Dermis microvascular lymphatic vessel endothelial cell (primary cell): ENCODE results near the gene KIF25. TPM values are rescaled to one million over a fixed set of nuclear protein-coding genes. Genes with fewer than 3 reads are reported as not detected.

Experiments
- DNase-seq, 2 donors: peaks; one replicate each; pipeline versions ENCODE4 v3.0.0 to v3.0.0-alpha.2; 2010; ENCODE audit warnings: low read depth in 2 of 2
- total RNA-seq: library from RNA; depleted of rRNA; stranded (reverse); fragments of >200 nt; gene quantifications from 2 replicates; pipeline ENCODE4 v1.2.1, GENCODE V29; 2014

Gene KIF25, protein sequence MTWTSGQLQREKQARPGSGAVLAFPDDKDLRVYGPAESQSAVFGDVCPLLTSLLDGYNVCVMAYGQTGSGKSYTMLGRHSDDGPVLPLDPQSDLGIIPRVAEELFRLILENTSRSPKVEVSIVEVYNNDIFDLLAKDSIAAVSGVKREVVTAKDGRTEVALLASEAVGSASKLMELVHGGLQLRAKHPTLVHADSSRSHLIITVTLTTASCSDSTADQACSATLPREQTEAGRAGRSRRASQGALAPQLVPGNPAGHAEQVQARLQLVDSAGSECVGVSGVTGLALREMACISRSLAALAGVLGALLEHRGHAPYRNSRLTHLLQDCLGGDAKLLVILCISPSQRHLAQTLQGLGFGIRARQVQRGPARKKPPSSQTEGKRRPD
- under 0.01 TPM in 1 of 2 replicates, not detected in the other for total RNA-seq

DNA sequence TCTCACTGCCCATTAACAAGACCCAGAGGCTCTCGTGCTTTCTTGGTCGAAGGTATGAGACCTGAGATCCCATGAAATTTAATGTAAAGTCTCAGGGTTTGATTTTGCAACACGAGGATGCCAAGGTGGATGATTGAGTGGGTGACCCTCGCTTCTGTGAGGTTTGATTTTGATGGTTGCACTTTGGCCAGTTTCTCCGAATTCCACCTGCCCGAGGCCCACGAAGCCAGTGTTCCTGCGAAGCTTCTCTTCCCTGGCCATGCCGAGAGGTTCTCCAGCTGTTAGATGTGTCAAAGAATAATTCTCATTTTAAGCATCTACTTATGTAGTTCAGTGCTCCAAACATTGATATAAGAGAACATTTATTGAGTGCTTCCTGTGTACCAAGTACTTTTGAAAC lies at the start of gene KIF25:
KIF25 (plus strand) TSS at position 30 of the 400 bp plus-strand sequence. CDS start 31,915 bp downstream, outside the sequence.
- DNase-seq = no peak

DNA sequence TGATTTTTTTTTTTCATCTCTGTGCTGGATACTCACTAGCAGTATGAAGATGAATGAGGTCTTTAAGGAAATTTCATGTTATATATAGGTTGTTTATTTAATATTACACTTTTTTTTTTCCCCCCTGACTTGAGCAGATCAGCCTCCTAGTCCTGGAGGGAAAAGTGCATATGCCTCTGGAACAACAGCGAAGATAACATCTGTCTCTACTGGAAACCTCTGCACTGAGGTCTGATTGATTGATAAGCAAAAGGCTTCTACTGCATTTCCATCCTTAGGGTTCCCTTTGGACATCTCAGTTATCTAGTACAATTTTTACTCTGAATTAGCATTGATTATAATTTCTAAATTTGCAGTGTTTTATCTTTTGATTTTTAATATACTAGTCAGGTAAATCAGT lies 49.8 kb upstream of the KIF25 start:
- DNase-seq = no peak

DNA sequence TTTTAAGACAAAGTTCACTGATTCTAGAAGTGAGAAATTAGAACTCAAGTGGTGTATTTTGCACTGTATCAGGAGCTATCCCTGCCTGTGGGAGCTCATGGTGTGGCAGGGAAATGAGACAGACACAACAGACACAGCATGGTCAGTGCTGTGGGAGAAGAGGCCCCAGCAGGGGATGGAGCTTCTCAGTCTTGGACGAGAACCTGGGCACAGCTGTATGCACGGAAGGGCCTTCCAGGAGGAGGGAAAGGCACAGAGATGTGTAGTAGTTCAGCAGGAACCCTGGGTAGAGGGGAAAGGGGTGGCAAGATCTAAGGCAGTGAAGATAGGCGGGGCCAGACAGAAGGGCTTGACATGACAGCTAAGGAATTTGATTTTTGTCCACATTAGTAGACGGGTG lies 48.8 kb upstream of the KIF25 start:
- DNase-seq = no peak

DNA sequence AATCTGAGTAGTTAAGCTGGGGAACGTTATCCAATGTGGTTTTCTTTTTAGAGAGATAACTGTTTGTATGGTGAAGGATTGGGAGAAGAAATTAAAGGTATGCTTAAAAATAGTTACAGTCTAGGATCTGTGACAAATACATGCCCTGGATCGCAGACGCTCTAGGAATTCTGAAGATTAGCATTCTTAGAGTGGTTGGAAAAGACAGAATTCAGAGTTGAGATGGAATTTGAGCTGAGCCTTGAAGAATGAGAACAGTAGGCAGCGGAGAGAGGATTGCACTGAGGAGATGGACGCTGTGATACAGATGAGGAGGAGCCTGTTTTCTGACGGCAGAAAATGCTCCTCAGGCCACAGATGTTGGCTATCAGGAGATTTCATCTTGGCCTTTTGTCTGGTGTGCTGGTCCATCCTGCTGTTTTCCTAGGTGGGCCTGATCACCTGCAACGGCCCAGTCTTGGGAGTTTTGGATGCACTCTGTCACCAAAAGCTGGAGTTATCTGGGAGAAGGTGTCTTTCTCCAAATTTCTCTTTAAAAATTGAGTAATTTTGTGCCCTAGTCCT lies 48.3 kb upstream of the KIF25 start:
- DNase-seq = no peak

DNA sequence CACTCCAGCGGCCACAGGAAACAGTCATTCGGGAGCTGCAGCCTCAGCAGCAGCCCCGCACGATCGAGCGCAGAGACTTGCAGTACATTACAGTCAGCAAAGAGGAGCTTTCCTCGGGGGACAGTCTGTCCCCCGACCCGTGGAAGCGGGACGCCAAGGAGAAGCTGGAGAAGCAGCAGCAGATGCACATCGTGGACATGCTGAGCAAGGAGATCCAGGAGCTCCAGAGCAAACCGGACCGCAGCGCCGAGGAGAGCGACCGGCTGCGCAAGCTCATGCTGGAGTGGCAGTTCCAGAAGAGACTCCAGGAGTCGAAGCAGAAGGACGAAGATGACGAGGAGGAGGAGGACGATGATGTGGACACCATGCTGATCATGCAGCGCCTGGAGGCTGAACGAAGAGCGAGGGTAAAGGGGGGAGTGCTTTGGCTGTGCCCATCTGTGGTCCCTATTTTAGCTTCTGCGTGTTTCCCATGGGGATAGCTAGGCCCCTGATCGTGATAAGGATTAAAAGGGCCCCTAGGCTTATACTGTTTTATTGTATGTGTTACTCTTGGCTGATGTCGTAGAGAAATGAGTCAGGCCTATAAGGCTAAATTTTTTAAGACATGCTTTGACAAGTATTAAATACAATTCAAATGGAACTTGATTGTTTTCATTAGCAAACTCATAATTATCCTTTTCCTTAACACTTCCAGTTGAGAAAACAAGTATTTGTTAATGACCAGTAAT lies 45.5 kb upstream of the KIF25 start:
- DNase-seq = no peak

DNA sequence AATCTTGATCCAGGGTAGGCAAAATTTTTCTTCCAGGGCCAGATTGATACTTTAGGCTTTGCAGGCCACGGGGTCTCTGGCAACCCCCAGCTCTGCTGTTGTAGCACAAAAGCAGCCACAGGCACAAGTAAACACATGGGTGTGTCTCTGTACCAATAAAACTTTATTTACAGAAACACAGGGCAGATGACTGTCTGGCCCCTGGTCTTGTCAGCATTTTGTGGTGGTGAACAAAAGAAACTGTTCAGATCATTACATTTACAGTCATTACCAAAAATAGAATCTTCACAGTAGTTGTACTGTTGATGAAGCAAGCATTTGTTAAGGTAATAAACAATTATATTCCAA lies 45.0 kb upstream of the KIF25 start:
- DNase-seq = no peak

DNA sequence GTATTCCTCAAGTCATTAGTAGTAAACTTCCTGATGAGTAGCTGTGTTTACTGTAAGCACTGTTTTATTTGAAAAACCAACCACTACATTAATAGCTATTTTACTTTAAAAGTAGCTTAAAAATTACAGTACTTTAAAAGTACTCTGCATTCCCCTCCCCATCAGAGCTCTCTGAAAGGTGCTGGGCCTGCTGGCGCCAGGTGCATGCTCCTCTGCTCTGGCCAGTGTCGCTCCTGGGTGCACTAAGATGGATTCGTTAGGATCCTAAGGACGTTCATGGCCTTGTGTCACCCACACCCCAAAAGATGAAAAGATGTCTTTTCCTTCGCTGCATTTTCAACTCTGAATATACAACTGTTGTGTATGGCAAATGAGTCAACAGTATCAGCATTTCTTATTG lies 43.9 kb upstream of the KIF25 start:
- no peak for DNase-seq

DNA sequence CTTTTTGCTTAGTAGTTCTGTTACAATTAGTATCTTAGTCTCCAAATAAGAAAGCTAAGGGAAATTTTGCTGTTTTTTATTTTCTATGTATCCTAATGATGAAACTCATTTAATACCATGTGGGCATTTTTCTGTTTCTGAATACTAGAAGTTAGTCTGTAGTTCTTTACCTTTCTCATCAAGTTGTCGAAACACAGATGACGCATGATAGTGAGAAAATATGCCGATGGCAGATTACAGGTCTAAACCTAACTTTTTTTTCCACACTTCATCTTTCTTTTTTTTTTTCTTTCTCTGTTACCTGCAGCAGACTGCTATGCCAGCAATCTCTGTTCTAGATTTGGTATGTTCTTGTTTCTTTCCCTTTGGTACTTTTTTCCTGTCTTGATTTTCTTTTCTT lies 43.3 kb upstream of the KIF25 start:
- no peak for DNase-seq

DNA sequence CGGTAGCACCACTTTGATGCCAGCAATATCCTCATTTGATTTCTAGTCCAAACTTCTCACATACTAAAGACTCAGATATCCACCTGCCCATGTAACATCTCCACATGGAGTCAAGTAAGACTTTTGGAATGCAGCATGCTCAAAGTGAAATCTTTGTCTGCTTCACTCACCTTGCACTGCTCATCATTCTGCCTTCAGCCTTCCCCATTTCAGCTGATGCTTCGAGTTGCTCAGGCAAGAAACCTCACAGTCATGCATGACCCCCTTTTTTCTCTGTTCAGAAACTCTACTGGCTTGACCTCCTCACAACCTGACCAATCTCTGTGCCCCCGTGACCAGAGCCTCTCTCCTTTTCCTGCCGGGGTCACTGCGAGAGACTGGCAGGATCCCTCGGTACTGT lies 41.0 kb upstream of the KIF25 start:
- no peak for DNase-seq

DNA sequence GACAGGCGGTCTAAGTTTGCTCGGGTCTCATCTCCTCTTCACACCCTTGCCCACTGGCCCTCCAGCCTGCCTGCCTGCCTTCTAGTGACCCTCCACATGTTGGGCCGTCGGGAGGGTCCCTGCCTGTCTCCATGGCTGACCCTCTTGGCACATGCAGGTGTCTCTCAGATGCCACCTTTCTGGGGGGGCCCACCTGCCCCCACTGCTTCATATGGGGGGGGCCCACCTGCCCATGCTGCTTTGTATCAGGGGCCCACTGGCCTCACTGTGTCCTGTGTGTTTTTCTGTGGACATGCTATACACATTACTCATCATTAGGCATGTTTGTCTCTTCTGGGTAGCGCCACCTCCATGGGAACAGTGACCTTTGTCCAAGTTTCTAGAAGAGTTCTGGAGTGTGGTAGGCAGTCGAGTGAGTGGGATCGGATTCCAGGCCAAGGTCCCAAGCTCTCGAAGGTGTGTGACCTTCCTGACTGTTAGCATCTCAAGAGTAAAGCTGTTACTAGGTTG lies 40.4 kb upstream of the KIF25 start:
- DNase-seq = no peak

DNA sequence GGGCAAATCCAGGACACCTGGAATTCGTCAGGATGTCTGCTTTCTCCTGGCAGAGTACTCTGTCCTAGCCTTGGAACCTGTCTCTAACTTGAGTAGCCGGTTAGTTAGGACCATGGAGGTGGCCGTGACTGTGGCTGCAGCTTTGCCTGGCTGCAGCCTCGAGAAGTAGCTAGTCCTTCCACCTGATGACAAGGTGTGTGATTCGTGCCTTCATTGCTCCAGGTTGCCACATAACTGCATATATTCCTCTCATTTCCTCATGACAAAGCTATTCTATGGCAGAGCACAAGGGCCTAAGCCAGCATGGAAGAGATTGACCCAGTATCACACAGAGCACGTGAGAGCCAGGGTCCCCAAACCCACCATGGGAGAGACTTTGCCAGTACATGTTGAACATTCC lies 39.8 kb upstream of the KIF25 start:
- DNase-seq = no peak

DNA sequence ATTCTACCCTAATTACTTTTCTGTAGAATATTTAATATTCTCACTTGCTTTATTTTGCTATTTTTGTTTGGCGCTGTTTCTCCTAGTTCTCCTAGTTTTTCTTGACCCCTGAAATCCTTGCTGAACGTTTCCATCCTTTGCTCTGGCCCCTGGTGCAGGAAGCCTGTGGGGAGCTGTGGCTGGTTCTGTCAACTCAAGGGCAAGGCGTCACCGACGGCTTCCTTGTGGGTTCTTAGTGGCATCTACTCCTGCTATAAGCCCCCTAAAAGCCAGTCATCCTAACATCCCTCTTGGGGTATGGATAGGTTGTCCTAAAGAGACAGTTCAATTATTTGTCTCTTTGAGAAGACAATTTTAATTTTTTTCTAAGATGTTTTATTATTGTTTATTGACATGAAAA lies 36.9 kb upstream of the KIF25 start:
- no peak for DNase-seq

DNA sequence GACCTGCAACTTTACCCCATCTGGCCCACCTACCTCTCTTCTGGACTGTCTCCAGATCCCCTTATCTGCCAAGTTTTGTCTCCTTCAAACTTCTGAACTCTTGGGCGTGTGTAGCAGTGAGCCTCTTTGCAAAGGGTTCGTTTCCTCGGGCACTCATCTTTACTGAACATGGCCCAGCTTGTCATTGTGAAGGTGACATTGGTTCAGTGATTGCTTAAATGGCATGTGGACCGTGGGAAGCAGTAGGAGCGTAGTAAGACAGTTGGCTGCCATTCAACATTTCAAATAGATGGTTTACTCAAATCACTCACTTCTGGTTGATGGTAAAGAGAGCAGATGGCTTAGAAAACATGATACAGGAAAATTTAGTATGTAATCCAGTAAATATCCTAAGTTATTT lies 34.8 kb upstream of the KIF25 start:
- DNase-seq = no peak

DNA sequence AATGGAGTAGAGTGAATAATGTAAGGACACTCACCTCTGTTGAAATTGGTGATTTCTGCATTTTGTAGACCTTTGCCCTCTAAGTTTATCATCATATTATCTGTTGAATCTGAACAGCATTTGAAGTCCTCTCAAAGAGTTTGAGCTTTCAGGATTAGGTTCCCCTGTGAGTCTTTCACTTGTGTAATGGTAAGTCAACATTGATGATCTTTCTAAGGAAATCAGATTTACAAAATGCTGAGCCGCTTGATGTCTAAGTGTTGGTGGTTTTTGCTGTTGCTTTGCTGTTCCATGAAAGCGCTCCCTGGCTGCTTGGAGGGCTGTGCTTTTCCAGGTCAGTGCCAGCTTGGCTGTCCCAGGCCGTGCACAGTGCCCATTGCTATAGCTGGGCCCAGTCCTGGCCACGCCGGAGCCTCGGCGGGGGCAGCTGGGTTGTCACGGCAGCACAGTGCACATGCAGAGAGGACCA lies 33.8 kb upstream of the KIF25 start:
- DNase-seq = no peak

DNA sequence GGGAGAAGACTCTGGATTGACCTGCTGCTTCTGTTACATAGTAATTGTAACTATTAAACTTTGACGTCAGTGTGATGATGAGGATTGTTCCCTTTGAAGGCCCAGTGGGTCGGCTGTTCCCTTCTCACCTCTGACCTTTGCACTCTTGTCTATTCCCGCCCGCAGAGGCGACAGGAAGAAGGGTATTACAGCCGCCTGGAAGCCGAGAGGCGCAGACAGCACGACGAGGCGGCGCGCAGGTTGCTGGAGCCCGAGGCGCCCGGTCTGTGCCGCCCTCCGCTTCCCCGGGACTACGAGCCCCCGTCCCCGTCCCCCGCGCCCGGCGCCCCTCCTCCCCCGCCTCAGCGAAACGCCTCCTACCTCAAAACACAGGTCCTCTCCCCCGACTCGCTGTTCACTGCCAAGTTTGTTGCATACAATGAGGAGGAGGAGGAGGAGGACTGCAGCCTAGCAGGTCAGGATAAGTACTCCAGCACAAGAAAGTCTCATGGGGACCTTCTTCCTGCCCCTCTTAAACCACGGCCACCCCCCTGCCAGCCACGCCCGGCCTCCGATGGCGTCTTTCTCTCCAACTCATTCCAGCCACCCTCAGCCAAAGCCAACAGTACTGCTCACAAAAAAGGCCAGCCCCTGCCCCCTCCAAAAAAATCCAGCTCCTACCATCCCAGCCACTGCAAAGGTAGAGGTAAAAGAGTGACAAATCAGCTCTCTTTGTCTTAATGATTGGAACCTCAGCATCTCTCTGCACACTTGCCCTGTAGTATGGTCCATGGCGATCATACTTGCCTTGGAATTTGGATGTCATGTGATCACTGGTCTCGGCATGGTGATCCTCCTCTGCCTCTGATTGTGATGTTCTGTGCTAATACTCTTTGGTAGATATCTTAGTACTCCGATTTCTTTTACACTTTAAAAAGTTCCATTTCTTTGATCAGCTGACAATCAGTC lies 31.6 kb upstream of the KIF25 start:
- DNase-seq = no peak

DNA sequence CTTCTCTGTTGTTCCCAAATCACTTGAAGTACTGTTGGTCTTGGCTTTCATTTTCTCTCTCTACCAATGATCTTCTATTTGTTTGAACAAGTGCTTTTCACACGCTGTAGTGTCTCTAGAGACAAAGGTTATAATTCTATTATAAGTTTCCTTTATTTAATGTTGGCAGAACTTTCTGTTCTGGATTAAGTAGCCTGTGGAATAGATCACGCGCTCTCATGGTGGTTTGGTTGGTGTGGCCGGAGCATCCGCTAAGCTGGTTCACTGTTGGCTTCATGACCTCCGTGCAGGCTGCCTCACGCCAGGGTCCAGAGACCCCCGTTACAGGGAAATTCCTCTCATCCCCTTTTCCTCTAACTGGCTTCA lies 30.9 kb upstream of the KIF25 start:
- no peak for DNase-seq

DNA sequence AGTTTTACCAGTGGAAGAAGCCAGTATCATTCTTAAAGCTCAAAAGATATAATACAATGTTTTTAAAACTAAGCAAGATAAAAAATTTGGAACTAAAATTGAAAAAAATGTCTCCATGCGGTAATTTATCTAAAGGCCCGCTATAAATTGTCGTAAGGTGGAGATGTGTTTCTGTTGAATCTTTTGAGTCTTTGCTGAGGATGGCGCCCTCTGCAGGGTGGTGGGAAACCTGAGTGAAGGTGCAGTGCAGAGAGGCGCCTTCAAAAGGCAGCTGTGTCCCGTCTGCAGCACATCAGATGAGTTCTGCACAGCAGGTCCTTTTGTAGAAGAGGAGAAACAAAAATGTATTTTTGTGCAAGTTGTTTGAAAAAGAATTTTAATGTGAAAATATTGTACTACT lies 29.4 kb upstream of the KIF25 start:
- DNase-seq = peak in 1 of 2 donors; percentile 27

DNA sequence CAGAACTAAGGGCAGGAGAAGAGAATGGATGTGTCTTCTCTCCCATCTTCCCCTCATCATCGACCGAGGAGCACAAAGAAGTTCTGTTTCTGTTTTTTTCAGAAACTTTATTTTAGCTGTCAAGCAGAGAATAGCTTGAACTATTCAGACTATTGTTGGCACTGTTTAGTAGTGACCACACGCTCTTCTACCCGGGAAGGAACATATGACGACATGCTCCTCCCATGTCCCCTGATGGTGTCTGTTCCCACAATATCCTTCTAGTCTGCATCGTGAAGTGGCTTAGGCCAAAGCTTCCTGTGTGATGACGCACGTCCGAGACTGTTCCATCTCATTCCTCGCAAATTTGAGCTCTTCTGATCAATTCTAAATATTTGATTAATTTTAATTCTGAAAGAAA lies 27.2 kb upstream of the KIF25 start:
- DNase-seq = no peak

DNA sequence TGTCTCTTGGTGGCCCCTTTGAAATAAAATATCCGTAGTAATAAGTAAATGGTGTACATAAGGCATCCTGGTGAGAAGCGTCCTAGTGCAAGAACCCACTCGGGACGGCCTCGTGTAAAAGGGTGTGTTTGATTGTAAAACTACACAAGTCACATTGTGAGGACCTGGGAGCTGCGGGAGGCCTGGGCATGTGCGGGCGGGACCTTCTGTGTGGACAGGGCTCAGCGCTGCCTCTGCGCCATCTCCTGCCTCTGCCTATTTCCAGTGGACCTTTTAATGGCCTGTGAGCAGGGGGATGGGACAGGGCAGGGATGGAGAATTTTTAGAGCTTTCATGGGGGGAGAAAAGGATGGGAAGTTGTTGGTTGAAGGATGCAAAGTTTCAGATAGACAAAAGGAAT lies 25.3 kb upstream of the KIF25 start:
- no peak for DNase-seq

DNA sequence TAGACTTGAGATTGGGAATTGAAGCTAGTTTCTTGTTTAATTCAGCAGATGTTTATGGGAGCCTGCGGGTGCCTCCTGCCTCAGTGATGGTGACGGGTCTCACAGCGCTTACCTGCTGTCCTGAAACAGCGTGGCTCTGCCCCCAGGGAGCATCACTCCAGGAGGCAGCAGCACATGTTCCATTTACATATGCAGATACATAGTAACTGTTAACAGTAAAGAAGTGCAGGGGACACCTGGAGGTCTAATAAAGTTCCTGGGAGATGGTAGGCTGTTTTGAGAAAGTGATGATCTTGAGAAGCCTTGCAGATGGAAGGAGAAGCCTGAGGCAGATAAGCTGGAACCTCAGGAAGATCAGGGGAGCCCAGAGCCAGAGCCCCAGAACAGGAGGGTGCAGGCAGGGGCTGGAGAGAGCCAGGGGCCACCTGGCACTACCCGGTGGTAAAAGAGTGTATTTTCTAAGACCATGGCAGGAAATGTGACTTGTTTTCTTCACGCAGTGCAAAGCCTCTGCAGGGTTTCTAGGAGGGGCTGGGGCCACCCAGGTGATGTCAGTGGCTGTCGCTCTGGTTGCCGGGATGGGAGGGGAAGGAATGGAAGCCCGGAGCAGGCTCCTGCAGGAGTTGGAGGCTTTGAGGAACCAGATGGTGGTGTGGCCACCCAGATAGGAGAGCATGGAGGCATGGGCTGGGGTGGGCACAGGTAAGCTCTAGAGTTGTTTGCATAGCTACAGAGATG lies 24.2 kb upstream of the KIF25 start:
- no peak for DNase-seq
